ENCODE data around the gene SLC39A13. TPM values are rescaled to one million over a fixed set of nuclear protein-coding genes. Genes with fewer than 3 reads are reported as not detected.
A peak's percentile ranks its signal among the peaks of the same experiment; 100 is the strongest.

Gene SLC39A13
- total and polyA plus RNA-seq, 2 of the 13 experiments (the other 11 are each of a cell fraction or from before 2014, with no cell fraction given), result 15.3 to 30.5 TPM

DNA sequence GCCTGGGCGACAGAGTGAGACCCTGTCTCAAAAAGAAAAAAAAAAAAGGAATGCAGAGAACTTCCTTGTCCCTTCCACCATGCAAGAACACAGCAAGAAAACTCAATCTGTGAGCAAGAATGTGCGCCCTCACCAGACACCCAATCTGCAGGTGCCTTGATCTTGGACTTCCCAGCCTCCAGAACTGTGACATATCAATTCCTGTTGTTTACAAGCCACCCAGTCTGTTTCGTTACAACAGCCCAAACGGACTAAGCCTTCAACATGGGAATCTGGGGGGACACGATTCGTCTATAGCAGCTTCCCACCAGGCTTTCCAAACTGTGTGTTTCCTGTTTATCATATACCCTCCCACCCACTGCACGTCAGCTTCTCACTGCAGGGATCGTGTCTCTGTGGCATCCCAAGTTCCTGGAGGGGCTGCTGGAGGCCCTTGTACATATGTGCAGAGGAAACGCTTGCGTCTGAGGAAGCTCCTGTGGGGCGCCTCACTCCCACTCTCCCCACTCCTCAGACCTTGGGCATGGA, 28.9 kb downstream of the SLC39A13 start:
- peak; percentile 37 for ATAC-seq
- peak overlapping the region; percentile 78 for H2AFZ ChIP-seq (ENCODE audit: low read length)
- ChIA-PET POLR2A (interaction anchor here (0.7 to 3.0 kb wide), 14 partner anchors 9 to 180 kb away, joined by 3 to 68 read pairs (median 5); partner anchors contain the start of genes NR1H3, PSMC3, RAPSN and SLC39A13), CTCF (ENCODE audit: low intra/inter-chr PET ratio, low total read pairs) (no interaction called here)
- H3K4me1 ChIP-seq (ENCODE audit: insufficient read depth, low read length), result peaks cover 78% of the 10 kb centered on the region
- H3K4me3 ChIP-seq (replicated peaks in 1 of 3; ENCODE audit: insufficient read depth in 1 of 3, low read depth in 2 of 3, low read length in 3 of 3), result peak overlapping the region; percentile 70 to 80 (median 78)
- H3K4me2 ChIP-seq (ENCODE audit: low read depth, low read length), result peak overlapping the region; percentile 90
- no peaks in the 10 kb centered on the region; a peak in 1 of 5 replicates for H3K27me3 ChIP-seq (ENCODE audit: control insufficient read depth in 1 of 2, insufficient read depth in 2 of 2, low read length in 2 of 2)
- H3K27ac ChIP-seq (ENCODE audit: extremely low read length, insufficient read depth, low read length), result peak overlapping the region; percentile 97
- FAIRE-seq, result no peak
- no TSS peak for BruUV-seq (replicated peaks)
- H4K20me1 ChIP-seq (ENCODE audit: insufficient read depth, low read length), result no peaks in the 10 kb centered on the region
- H3K9ac ChIP-seq (ENCODE audit: insufficient read depth, low read depth, low read length), result peak overlapping the region; percentile 88
- H3K36me3 ChIP-seq (replicated peaks in 1 of 2; ENCODE audit: control insufficient read depth in 1 of 2, insufficient read depth in 2 of 2, low read length in 2 of 2), result no peaks in the 10 kb centered on the region; a peak in 1 of 5 replicates
- in situ Hi-C loops (cut with HindIII; ENCODE audit: extremely low pct_ligation_motif_present, low pct_unique_long_range_greater_than_20kb), result no loop called here
- H3K9me3 ChIP-seq (ENCODE audit: low read length), result no peaks in the 10 kb centered on the region
- no peak for DNase-seq (ENCODE audit: low spot score)
- H3K79me2 ChIP-seq (ENCODE audit: insufficient read depth, low read length), result no peaks in the 10 kb centered on the region
- intact Hi-C loops (cut with micrococcal nuclease; ENCODE audit: unreplicated experiment), result loop anchor here (5.0 kb wide), 1 partner anchor 720 kb away; the partner anchor contains the start of gene F2
- WGBS (ENCODE audit: low lambda C conversion rate), result 18% methylated on average over 11 of the region's 11 CpGs
- TF ChIP-seq KAT8 (CRISPR knock-in tag; IDR thresholded peaks at IDR 0.05), result no peak
- TF ChIP-seq ZMYM2 (CRISPR knock-in tag; IDR thresholded peaks at IDR 0.05), result peak; percentile 15; the same call in 1 of the 2 replicates
- TF ChIP-seq NCOA1 (CRISPR knock-in tag; IDR thresholded peaks at IDR 0.05), result 0 out of 2 replicates have a peak, but pooled peaks have one; percentile 60
- TF ChIP-seq EZH2 (conservative IDR thresholded peaks at IDR 0.05; ENCODE audit: low read depth, low read length), result no peak
- no peak for TF ChIP-seq YEATS4 (CRISPR knock-in tag; IDR thresholded peaks at IDR 0.05; ENCODE audit: borderline replicate concordance)
- no peak for TF ChIP-seq MTF2 (CRISPR knock-in tag; IDR thresholded peaks at IDR 0.05; ENCODE audit: borderline replicate concordance)
- TF ChIP-seq NPAS2 (CRISPR knock-in tag; IDR thresholded peaks at IDR 0.05; ENCODE audit: borderline replicate concordance), result no peak
- no peak for TF ChIP-seq ZNF317 (CRISPR knock-in tag; IDR thresholded peaks at IDR 0.05)
- 0 out of 2 replicates have a peak, but pooled peaks have one; percentile 32 for TF ChIP-seq ZFP36L1 (CRISPR knock-in tag; IDR thresholded peaks at IDR 0.05)
- TF ChIP-seq ZNF614 (CRISPR knock-in tag; IDR thresholded peaks at IDR 0.05; ENCODE audit: borderline replicate concordance), result peak; percentile 33; the same call in 1 of the 2 replicates
- TF ChIP-seq ZNF703 (CRISPR knock-in tag; IDR thresholded peaks at IDR 0.05; ENCODE audit: borderline replicate concordance), result no peak
- no peak for TF ChIP-seq GABPA (IDR thresholded peaks at IDR 0.05; ENCODE audit: low read depth, low read length)
- no peak; the same call in none of the 2 replicates for TF ChIP-seq GABPA (CRISPR knock-in tag; IDR thresholded peaks at IDR 0.05; ENCODE audit: low read depth)
- 0 out of 2 replicates have a peak, but pooled peaks have one; percentile 15 for TF ChIP-seq ZNF619 (CRISPR knock-in tag; IDR thresholded peaks at IDR 0.05)
- TF ChIP-seq ZNF232 (CRISPR knock-in tag; IDR thresholded peaks at IDR 0.05; ENCODE audit: borderline replicate concordance), result no peak
- no peak for TF ChIP-seq SETDB1 (CRISPR knock-in tag; IDR thresholded peaks at IDR 0.05; ENCODE audit: borderline replicate concordance)
- 0 out of 2 replicates have a peak, but pooled peaks have one; percentile 35 for TF ChIP-seq TOE1 (CRISPR knock-in tag; IDR thresholded peaks at IDR 0.05)
- TF ChIP-seq, protein P1, sequence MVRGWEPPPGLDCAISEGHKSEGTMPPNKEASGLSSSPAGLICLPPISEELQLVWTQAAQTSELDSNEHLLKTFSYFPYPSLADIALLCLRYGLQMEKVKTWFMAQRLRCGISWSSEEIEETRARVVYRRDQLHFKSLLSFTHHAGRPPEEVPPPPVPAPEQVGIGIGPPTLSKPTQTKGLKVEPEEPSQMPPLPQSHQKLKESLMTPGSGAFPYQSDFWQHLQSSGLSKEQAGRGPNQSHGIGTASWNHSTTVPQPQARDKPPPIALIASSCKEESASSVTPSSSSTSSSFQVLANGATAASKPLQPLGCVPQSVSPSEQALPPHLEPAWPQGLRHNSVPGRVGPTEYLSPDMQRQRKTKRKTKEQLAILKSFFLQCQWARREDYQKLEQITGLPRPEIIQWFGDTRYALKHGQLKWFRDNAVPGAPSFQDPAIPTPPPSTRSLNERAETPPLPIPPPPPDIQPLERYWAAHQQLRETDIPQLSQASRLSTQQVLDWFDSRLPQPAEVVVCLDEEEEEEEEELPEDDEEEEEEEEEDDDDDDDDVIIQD (CRISPR knock-in tag; IDR thresholded peaks at IDR 0.05; ENCODE audit: low read depth), result 0 out of 2 replicates have a peak, but pooled peaks have one; percentile 47
- no peak for TF ChIP-seq KLF6 (CRISPR knock-in tag; IDR thresholded peaks at IDR 0.05)
- no peak for TF ChIP-seq ZNF337 (CRISPR knock-in tag; IDR thresholded peaks at IDR 0.05; ENCODE audit: borderline replicate concordance, low read depth)
- 0 out of 2 replicates have a peak, but pooled peaks have one; percentile 3 for TF ChIP-seq TARDBP (CRISPR knock-in tag; IDR thresholded peaks at IDR 0.05)
- 0 out of 2 replicates have a peak, but pooled peaks have one; percentile 2 for TF ChIP-seq CEBPG (CRISPR knock-in tag; IDR thresholded peaks at IDR 0.05)
- TF ChIP-seq ZKSCAN5 (CRISPR knock-in tag; IDR thresholded peaks at IDR 0.05), result no peak
